ENCODE measurements around the gene LRMDA. TPM values are rescaled to one million over a fixed set of nuclear protein-coding genes. Genes with fewer than 3 reads are reported as not detected.

Gene LRMDA
- total RNA-seq, 1 experiment from 2014 or later: 4.8 TPM

- H3K9ac ChIP-seq (ENCODE audit: low read length): no peak overlapping the region
- no peak overlapping the region for H2AFZ ChIP-seq (ENCODE audit: low read depth, low read length, poor library complexity, severe bottlenecking)
- no peaks in the 10 kb centered on the region for H3K36me3 ChIP-seq (ENCODE audit: control insufficient read depth in 1 of 2, insufficient read depth in 2 of 2, low read length in 2 of 2)
- DNase-seq (ENCODE audit: low read depth, low spot score) (no peak), ATAC-seq (no peak)
- POLR2A ChIA-PET: no interaction called here
- CTCF ChIA-PET: no interaction called here
- H3K9me2 ChIP-seq (ENCODE audit: insufficient read depth): no peaks in the 10 kb centered on the region
- no peaks in the 10 kb centered on the region for H3K4me1 ChIP-seq (ENCODE audit: control insufficient read depth in 1 of 2, insufficient read depth in 2 of 2, low read length in 2 of 2)
- H3K4me3 ChIP-seq (replicated peaks in 1 of 2; ENCODE audit: low read depth in 1 of 2, low read length in 2 of 2): no peak overlapping the region
- no peak overlapping the region for H3K4me2 ChIP-seq (ENCODE audit: low read length)
- intact Hi-C loops (cut with micrococcal nuclease): no loop called here
- no TSS peak for BruUV-seq (replicated peaks)
- no peaks in the 10 kb centered on the region for H3K9me3 ChIP-seq (ENCODE audit: control insufficient read depth in 1 of 2, insufficient read depth in 1 of 2, low read depth in 1 of 2, low read length in 2 of 2)
- H3K27ac ChIP-seq (ENCODE audit: low read depth, low read length): no peak overlapping the region
- H3K27me3 ChIP-seq (ENCODE audit: insufficient read depth, low read length): no peaks in the 10 kb centered on the region
- no peaks in the 10 kb centered on the region for H4K20me1 ChIP-seq (ENCODE audit: insufficient read depth)
- TF ChIP-seq YY1 (IDR thresholded peaks at IDR 0.05; ENCODE audit: extremely low read depth, insufficient replicate concordance, low read depth, low read length) (no peak), ZFX (IDR thresholded peaks at IDR 0.05) (no peak), POLR2AphosphoS5 (IDR thresholded peaks at IDR 0.05; ENCODE audit: low read depth, low read length) (no peak), EZH2phosphoT487 (IDR thresholded peaks at IDR 0.05; ENCODE audit: borderline replicate concordance) (no peak), REST (IDR thresholded peaks at IDR 0.05; ENCODE audit: low read depth) (no peak), RAD21 (IDR thresholded peaks at IDR 0.05; ENCODE audit: low read depth) (no peak), FOSL1 (IDR thresholded peaks at IDR 0.05; ENCODE audit: low read depth) (no peak), CBX3 (IDR thresholded peaks at IDR 0.05; ENCODE audit: low read depth) (no peak), TCF7L2 (IDR thresholded peaks at IDR 0.05; ENCODE audit: borderline replicate concordance, extremely low read depth, insufficient read depth, insufficient read length) (no peak), POLR2A (IDR thresholded peaks at IDR 0.05; ENCODE audit: borderline replicate concordance, extremely low read depth, insufficient read depth, insufficient read length) (no peak), MAX (IDR thresholded peaks at IDR 0.05) (no peak), ZNF274 (IDR thresholded peaks at IDR 0.05; ENCODE audit: low read depth, low read length) (no peak), SIN3A (IDR thresholded peaks at IDR 0.05; ENCODE audit: low read depth) (no peak), SRF (IDR thresholded peaks at IDR 0.05; ENCODE audit: low read depth) (no peak)
- TF ChIP-seq, protein P1, sequence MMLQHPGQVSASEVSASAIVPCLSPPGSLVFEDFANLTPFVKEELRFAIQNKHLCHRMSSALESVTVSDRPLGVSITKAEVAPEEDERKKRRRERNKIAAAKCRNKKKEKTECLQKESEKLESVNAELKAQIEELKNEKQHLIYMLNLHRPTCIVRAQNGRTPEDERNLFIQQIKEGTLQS (IDR thresholded peaks at IDR 0.05): no peak
- RAD21 ChIA-PET (ENCODE audit: low non-redundant PET in 1 of 2, low total read pairs in 2 of 2, uncharacterized antibody in 2 of 2, unreplicated experiment in 2 of 2): no interaction called here
- H3K79me2 ChIP-seq (ENCODE audit: insufficient read depth, low read length): no peaks in the 10 kb centered on the region
Observed at GRCh38 chr10:75724047-75724446, 292.6 kb downstream of the LRMDA start.

Measured in HCT116 (cell line).